Measurements from ENCODE around the gene CELSR1. TPM values are rescaled to one million over a fixed set of nuclear protein-coding genes. Genes with fewer than 3 reads are reported as not detected.

The CELSR1 gene
- polyA plus RNA-seq, 4 donors, result 0.27 to 3.0 (median 1.9) TPM; not detected in 1

DNA sequence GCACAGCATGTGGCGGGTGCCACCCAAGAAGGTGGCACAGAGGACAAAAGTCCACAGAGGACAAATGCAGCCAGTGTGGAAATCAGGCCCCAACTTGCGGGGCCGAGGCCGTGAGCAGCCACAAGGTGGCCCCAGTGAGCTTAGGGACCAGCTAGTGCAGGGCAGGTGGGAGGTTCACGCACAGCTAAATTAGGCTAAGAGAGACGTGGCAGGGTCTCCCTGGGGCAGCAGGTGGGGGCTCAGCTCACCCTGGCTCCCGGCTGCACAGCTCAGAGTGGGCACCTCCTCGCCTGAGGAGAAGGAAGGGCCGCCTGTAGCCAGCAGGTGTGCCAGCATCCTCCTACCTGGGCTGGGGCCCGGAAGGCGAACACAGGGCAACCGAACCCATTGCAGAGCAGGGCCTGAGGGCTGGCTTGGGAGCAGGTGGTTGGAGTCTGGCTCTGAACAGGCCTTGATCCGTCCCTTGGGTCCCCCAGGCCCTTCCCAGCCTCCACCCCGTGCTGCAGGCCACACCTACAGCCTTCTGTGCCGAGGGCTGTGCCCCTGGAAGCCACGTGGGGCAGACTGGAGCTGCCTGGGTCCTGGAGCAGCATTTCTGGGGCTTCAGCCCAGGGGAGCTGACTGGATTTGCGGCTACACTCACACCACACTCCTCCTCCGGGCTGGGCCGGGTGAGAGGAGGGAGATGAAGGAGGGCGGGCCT, 26.1 kb upstream of the CELSR1 start:
- Histone ChIP-seq H3K4me1 (ENCODE audit: control insufficient read depth in 3 of 3, insufficient read depth in 2 of 3, low read depth in 1 of 3, low read length in 2 of 3) (peaks cover 4 to 13% (median 7%) of the 10 kb centered on the region in 3 donors), H3K27me3 (ENCODE audit: control insufficient read depth in 3 of 3, insufficient read depth in 3 of 3, low read length in 3 of 3) (no peaks in the 10 kb centered on the region), H3K36me3 (ENCODE audit: control insufficient read depth in 3 of 3, insufficient read depth in 2 of 3, low read depth in 1 of 3, low read length in 3 of 3) (no peaks in the 10 kb centered on the region), H3K27ac (ENCODE audit: low read depth in 1 of 3, low read length in 2 of 3) (peak overlapping the region; percentile 81 to 86 (median 85)), H3K9me3 (ENCODE audit: control insufficient read depth in 2 of 2, insufficient read depth in 1 of 2, low read depth in 1 of 2, low read length in 1 of 2) (peaks cover 0 to 4% of the 10 kb centered on the region in 2 donors), H3K4me3 (ENCODE audit: low read depth in 1 of 3, low read length in 3 of 3) (no peak overlapping the region)
- 4 to 30% (median 17%) methylated on average over 12 to 20 of the region's 20 CpGs for WGBS, 3 donors
- DNase-seq (peak; percentile 91 to 95), FAIRE-seq (no peak)

DNA sequence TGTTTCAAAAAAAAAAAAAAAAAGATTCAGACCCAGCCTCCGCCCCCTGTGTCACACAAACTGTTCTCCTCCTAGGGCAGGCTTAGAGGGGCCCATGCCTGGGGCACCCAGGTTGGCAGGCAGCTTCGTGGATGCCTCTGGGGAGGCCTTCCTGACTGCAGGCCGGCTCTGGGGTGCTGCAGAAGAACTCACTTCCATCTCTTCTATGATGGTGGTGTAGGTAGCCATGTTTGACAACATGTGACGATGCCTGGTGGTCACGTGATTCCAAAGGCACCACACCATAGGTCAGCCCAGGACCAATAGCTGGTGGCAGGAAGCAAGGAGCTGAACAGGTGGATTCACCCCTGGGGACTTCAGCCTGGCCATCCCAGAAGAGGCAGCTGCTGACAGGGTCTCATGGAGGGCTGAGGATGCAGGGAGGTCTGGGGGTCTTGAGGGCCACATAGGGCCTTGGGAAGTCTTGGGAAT, 24.1 kb upstream of the CELSR1 start:
- 87 to 96% (median 93%) methylated on average over 5 of the region's 5 CpGs for WGBS, 3 donors
- Histone ChIP-seq H3K36me3 (ENCODE audit: control insufficient read depth in 3 of 3, insufficient read depth in 2 of 3, low read depth in 1 of 3, low read length in 3 of 3) (no peaks in the 10 kb centered on the region), H3K27me3 (ENCODE audit: control insufficient read depth in 3 of 3, insufficient read depth in 3 of 3, low read length in 3 of 3) (peaks cover 0 to 3% (median 0%) of the 10 kb centered on the region in 3 donors), H3K27ac (ENCODE audit: low read depth in 1 of 3, low read length in 2 of 3) (no peak overlapping the region), H3K4me3 (ENCODE audit: low read depth in 1 of 3, low read length in 3 of 3) (no peak overlapping the region), H3K4me1 (ENCODE audit: control insufficient read depth in 3 of 3, insufficient read depth in 2 of 3, low read depth in 1 of 3, low read length in 2 of 3) (peaks cover 4 to 13% (median 7%) of the 10 kb centered on the region in 3 donors), H3K9me3 (ENCODE audit: control insufficient read depth in 2 of 2, insufficient read depth in 1 of 2, low read depth in 1 of 2, low read length in 1 of 2) (peaks cover 0 to 12% of the 10 kb centered on the region in 2 donors)
- DNase-seq, result peak in 1 of 2 donors; percentile 35
- FAIRE-seq, result no peak

DNA sequence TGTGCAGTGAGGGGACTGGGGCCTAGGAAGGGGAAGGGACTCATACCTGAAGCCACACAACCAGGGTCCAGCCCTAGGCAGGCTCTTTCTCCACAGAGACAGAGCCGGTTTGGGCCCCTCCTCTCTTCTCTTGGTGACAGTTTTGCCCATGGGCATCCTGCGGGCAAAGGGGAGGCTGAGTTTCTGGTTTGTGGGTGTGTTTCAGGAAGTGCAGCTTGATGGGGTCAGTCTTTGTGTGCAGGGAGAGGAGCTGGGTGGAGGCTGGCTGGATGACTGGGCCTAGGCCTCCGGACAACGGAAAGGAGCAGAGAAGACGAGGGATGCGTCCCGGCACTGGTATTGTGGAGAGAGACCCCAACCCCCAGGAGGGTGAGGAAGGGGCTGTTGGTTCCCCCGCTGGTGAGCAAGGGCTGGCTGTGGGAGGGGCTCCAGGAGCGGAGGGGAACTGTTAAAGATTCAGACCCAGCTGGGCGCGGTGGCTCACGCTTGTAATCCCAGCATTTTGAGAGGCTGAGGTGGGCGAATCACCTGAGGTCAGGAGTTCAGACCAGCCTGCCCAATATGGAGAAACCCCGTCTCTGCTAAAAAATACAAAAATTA, 23.4 kb upstream of the CELSR1 start:
- no peak for FAIRE-seq
- no peak for DNase-seq
- Histone ChIP-seq H3K4me3 (ENCODE audit: low read depth in 1 of 3, low read length in 3 of 3) (no peak overlapping the region), H3K4me1 (ENCODE audit: control insufficient read depth in 3 of 3, insufficient read depth in 2 of 3, low read depth in 1 of 3, low read length in 2 of 3) (peaks cover 4 to 13% (median 7%) of the 10 kb centered on the region in 3 donors), H3K27me3 (ENCODE audit: control insufficient read depth in 3 of 3, insufficient read depth in 3 of 3, low read length in 3 of 3) (peaks cover 0 to 3% (median 0%) of the 10 kb centered on the region in 3 donors), H3K27ac (ENCODE audit: low read depth in 1 of 3, low read length in 2 of 3) (no peak overlapping the region), H3K9me3 (ENCODE audit: control insufficient read depth in 2 of 2, insufficient read depth in 1 of 2, low read depth in 1 of 2, low read length in 1 of 2) (peaks cover 0 to 12% of the 10 kb centered on the region in 2 donors), H3K36me3 (ENCODE audit: control insufficient read depth in 3 of 3, insufficient read depth in 2 of 3, low read depth in 1 of 3, low read length in 3 of 3) (no peaks in the 10 kb centered on the region)
- 88% methylated on average over 12 to 14 of the region's 14 CpGs for WGBS, 3 donors

DNA sequence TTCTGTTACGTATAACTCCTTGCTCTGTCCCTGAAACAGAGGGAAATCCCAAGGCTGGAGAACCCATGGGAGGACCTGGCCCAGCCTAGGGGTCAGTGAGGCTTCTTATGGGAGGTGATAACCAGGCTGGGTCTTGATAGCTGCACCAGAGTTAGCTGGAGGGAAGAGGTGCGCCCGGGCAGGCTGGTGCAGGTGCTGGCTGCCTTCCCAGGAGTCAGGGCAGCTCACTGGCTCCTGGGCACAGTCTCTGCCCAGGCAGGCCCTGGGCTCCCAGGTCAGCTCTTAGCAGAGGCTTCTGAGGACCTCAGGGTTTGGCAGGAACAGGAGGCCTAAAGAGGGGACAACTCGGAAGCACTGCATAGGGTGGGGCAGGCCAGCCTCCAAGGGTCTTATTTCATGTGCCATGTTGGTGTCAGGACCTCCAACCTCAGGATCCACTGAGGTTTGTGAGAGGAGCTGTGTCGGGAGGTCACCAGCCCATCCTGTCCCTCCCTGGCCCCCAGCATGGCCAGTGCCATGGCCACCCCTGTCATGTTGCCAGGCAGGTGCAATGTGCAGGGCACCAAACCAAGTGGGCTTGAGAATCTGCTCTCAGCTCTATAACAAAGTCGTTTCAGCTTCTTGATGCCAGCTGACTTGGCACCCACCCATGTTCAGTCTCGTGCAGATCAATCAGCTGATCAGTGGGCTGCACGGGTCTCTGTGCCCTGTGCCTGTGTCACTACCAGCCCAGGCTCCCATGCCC, 20.5 kb upstream of the CELSR1 start:
- no peak overlapping the region for H3K27ac ChIP-seq (ENCODE audit: low read depth in 1 of 3, low read length in 2 of 3)
- 33 to 73% (median 49%) methylated on average over 8 of the region's 8 CpGs for WGBS, 3 donors
- peaks cover 0 to 3% (median 0%) of the 10 kb centered on the region in 3 donors for H3K27me3 ChIP-seq (ENCODE audit: control insufficient read depth in 3 of 3, insufficient read depth in 3 of 3, low read length in 3 of 3)
- H3K9me3 ChIP-seq (ENCODE audit: control insufficient read depth in 2 of 2, insufficient read depth in 1 of 2, low read depth in 1 of 2, low read length in 1 of 2), result peaks cover 0 to 12% of the 10 kb centered on the region in 2 donors
- no peaks in the 10 kb centered on the region for H3K36me3 ChIP-seq (ENCODE audit: control insufficient read depth in 3 of 3, insufficient read depth in 2 of 3, low read depth in 1 of 3, low read length in 3 of 3)
- FAIRE-seq, result no peak
- no peak overlapping the region for H3K4me3 ChIP-seq (ENCODE audit: low read depth in 1 of 3, low read length in 3 of 3)
- no peak for DNase-seq
- H3K4me1 ChIP-seq (ENCODE audit: control insufficient read depth in 3 of 3, insufficient read depth in 2 of 3, low read depth in 1 of 3, low read length in 2 of 3), result no peaks in the 10 kb centered on the region

DNA sequence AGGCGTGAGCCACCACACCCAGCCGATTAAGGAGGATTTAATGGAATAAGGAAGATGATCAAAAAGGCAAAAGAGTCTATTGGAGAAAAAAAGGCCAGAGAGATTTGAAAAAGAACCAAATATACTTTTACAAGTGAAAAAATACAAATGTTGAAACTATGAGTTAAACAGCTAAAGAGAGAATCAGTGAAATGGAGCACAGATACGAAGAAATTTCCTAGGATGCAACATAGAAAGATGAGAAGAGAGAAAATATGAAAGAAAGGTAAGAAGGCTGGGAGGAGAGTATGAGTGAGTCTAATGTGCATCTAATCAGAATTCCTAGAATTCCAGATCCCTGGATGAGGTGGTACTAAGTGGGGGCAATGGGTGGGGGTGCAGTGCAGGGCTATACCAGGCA, 19.4 kb upstream of the CELSR1 start:
- H3K36me3 ChIP-seq (ENCODE audit: control insufficient read depth in 3 of 3, insufficient read depth in 2 of 3, low read depth in 1 of 3, low read length in 3 of 3), result no peaks in the 10 kb centered on the region
- peaks cover 0 to 18% of the 10 kb centered on the region in 2 donors for H3K9me3 ChIP-seq (ENCODE audit: control insufficient read depth in 2 of 2, insufficient read depth in 1 of 2, low read depth in 1 of 2, low read length in 1 of 2)
- no peaks in the 10 kb centered on the region for H3K4me1 ChIP-seq (ENCODE audit: control insufficient read depth in 3 of 3, insufficient read depth in 2 of 3, low read depth in 1 of 3, low read length in 2 of 3)
- FAIRE-seq (no peak), DNase-seq (no peak)
- peaks cover 0 to 3% (median 0%) of the 10 kb centered on the region in 3 donors for H3K27me3 ChIP-seq (ENCODE audit: control insufficient read depth in 3 of 3, insufficient read depth in 3 of 3, low read length in 3 of 3)
- WGBS, 3 donors, result 81 to 97% (median 95%) methylated on average over 3 of the region's 3 CpGs
- no peak overlapping the region for H3K27ac ChIP-seq (ENCODE audit: low read depth in 1 of 3, low read length in 2 of 3)
- H3K4me3 ChIP-seq (ENCODE audit: low read depth in 1 of 3, low read length in 3 of 3), result no peak overlapping the region

DNA sequence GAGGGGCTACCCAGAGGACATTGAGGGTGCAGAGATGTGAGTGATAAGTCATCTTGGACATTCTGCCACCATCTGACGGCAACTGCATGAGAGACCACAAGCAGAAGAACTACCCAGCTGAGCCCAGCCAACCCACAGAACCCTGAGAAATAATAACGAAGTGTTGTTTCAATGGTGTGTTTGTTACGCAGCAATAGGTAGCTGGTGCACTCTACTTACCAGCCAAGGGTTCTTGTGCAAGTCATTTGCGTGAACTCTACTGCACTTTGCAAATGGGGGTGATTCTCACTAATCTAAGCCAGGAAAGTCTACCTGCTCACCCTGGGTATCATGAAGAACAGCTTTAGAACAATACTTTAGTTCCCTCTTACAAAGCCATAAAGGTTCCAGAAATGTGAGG, 15.8 kb upstream of the CELSR1 start:
- H3K4me1 ChIP-seq (ENCODE audit: control insufficient read depth in 3 of 3, insufficient read depth in 2 of 3, low read depth in 1 of 3, low read length in 2 of 3), result peaks cover 0 to 18% (median 2%) of the 10 kb centered on the region in 3 donors
- FAIRE-seq (no peak), DNase-seq (no peak)
- peaks cover 0 to 3% (median 0%) of the 10 kb centered on the region in 3 donors for H3K27me3 ChIP-seq (ENCODE audit: control insufficient read depth in 3 of 3, insufficient read depth in 3 of 3, low read length in 3 of 3)
- H3K36me3 ChIP-seq (ENCODE audit: control insufficient read depth in 3 of 3, insufficient read depth in 2 of 3, low read depth in 1 of 3, low read length in 3 of 3), result no peaks in the 10 kb centered on the region
- peaks cover 0 to 18% of the 10 kb centered on the region in 2 donors for H3K9me3 ChIP-seq (ENCODE audit: control insufficient read depth in 2 of 2, insufficient read depth in 1 of 2, low read depth in 1 of 2, low read length in 1 of 2)
- no peak overlapping the region for H3K27ac ChIP-seq (ENCODE audit: low read depth in 1 of 3, low read length in 2 of 3)
- H3K4me3 ChIP-seq (ENCODE audit: low read depth in 1 of 3, low read length in 3 of 3), result no peak overlapping the region
- WGBS, 3 donors, result 89 to 97% (median 96%) methylated on average over 4 of the region's 4 CpGs

DNA sequence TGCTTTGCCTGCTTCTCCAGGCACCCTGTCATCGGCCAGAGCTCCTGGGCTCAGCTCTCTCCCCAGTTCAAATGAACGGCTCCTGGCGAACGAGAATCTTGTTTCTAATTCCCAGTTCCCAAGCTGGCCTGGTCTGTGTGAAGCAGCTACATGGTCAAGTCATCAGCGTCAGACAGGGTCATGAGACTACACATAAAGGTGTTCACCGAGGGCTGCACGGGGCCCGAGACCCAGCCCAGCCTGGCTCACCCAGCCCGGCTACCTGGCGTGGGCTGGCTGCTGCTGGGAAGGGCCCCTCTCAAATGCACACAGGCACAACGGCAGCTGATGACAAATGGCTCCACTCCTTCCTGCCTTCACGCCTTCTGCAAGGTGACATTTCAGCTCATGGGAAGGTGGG, 14.6 kb upstream of the CELSR1 start:
- Histone ChIP-seq H3K36me3 (ENCODE audit: control insufficient read depth in 3 of 3, insufficient read depth in 2 of 3, low read depth in 1 of 3, low read length in 3 of 3) (no peaks in the 10 kb centered on the region), H3K4me1 (ENCODE audit: control insufficient read depth in 3 of 3, insufficient read depth in 2 of 3, low read depth in 1 of 3, low read length in 2 of 3) (peaks cover 0 to 27% (median 2%) of the 10 kb centered on the region in 3 donors), H3K9me3 (ENCODE audit: control insufficient read depth in 2 of 2, insufficient read depth in 1 of 2, low read depth in 1 of 2, low read length in 1 of 2) (peaks cover 0 to 13% of the 10 kb centered on the region in 2 donors), H3K27me3 (ENCODE audit: control insufficient read depth in 3 of 3, insufficient read depth in 3 of 3, low read length in 3 of 3) (peaks cover 0 to 1% (median 0%) of the 10 kb centered on the region in 3 donors), H3K27ac (ENCODE audit: low read depth in 1 of 3, low read length in 2 of 3) (no peak overlapping the region), H3K4me3 (ENCODE audit: low read depth in 1 of 3, low read length in 3 of 3) (no peak overlapping the region)
- DNase-seq (no peak), FAIRE-seq (no peak)
- 83 to 90% (median 86%) methylated on average over 12 of the region's 12 CpGs for WGBS, 3 donors

DNA sequence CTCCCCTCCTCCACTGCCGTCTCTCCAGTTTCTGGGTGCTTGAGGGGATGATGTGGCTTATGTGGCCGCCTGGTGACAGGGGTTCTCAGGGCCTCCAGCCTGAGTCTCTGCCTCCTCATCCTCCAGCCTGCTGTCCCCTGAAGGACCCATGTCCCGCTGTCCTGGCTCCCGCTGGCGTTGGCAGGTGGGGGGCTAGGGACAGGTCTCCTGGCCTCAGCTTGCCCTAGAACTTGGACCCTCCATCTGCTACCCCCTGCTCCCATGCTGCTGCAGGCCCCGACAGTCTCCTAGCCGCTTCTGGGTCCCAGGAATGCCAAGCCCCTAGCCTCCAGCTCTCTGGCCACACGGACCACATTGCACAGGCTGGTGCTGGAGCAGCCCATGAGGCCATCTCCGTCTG, 13.9 kb upstream of the CELSR1 start:
- H3K4me1 ChIP-seq (ENCODE audit: control insufficient read depth in 3 of 3, insufficient read depth in 2 of 3, low read depth in 1 of 3, low read length in 2 of 3), result peaks cover 0 to 32% (median 2%) of the 10 kb centered on the region in 3 donors
- DNase-seq (no peak), FAIRE-seq (no peak)
- WGBS, 3 donors, result 85 to 93% (median 88%) methylated on average over 8 to 9 of the region's 9 CpGs
- H3K9me3 ChIP-seq (ENCODE audit: control insufficient read depth in 2 of 2, insufficient read depth in 1 of 2, low read depth in 1 of 2, low read length in 1 of 2), result peaks cover 0 to 11% of the 10 kb centered on the region in 2 donors
- no peaks in the 10 kb centered on the region for H3K36me3 ChIP-seq (ENCODE audit: control insufficient read depth in 3 of 3, insufficient read depth in 2 of 3, low read depth in 1 of 3, low read length in 3 of 3)
- H3K27ac ChIP-seq (ENCODE audit: low read depth in 1 of 3, low read length in 2 of 3), result no peak overlapping the region
- no peak overlapping the region for H3K4me3 ChIP-seq (ENCODE audit: low read depth in 1 of 3, low read length in 3 of 3)
- no peaks in the 10 kb centered on the region for H3K27me3 ChIP-seq (ENCODE audit: control insufficient read depth in 3 of 3, insufficient read depth in 3 of 3, low read length in 3 of 3)

All from small intestine (tissue), 7 donors.